Activated T-cell treated with anti-CD3 and anti-CD28 coated beads, Interleukin-2, amount 50 U/mL, for 48 hours (primary cell): ENCODE measurements around the gene ATG14.
"Not testable (repeated sequence)": the region's sequence is repeated elsewhere in the genome, so short reads cannot be mapped to it uniquely, and the experiment has no call there.

ENCODE experiments used
- DNase-seq, 2 experiments: peaks; one replicate each; pipeline ENCODE4 v3.0.0-alpha.2; 2020

The ATG14 gene, protein sequence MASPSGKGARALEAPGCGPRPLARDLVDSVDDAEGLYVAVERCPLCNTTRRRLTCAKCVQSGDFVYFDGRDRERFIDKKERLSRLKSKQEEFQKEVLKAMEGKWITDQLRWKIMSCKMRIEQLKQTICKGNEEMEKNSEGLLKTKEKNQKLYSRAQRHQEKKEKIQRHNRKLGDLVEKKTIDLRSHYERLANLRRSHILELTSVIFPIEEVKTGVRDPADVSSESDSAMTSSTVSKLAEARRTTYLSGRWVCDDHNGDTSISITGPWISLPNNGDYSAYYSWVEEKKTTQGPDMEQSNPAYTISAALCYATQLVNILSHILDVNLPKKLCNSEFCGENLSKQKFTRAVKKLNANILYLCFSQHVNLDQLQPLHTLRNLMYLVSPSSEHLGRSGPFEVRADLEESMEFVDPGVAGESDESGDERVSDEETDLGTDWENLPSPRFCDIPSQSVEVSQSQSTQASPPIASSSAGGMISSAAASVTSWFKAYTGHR

GRCh38 chr14:55411426-55412389 is at the start of gene ATG14:
Gene ATG14 (minus strand): TSS chr14:55411830. CDS start chr14:55411822, 8 bp downstream.
- DNase-seq = peak; percentile 79 to 85

GRCh38 chr14:55458800-55459515 is 47.3 kb upstream of the ATG14 start:
- no peak for DNase-seq

DNA sequence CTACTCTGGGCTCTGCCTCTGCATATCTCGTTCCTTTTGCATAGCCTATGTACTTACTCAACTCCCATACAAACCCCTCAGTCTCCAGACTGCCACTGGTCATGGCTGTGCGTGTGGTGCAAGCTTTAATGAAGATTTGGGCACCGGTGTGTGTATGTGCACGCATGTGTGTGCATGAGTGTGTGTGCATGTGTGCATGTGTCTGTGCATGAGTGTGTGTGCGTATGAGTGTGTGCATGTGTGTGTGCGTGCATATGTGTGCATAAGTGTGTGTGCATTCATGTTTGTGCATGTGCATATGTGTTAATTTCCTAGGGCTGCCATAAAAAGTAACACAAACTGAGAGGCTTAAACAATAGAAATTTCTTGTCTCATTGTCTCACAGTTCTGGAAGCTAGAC is 45.9 kb upstream of the ATG14 start:
- DNase-seq = no peak

DNA sequence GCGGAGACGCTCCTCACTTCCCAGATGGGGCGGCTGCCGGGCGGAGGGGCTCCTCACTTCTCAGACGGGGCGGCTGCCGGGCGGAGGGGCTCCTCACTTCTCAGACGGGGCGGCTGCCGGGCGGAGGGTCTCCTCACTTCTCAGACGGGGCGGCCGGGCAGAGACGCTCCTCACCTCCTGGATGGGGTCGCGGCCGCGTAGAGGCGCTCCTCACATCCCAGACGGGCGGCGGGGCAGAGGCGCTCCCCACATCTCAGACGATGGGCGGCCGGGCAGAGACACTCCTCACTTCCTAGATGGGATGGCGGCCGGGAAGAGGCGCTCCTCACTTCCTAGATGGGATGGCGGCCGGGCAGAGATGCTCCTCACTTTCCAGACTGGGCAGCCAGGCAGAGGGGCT is 44.8 kb upstream of the ATG14 start:
- not testable (repeated sequence) for DNase-seq

GRCh38 chr14:55454264-55455002 is 42.8 kb upstream of the ATG14 start:
- DNase-seq = no peak

- DNase-seq = no peak
Observed at GRCh38 chr14:55451950-55452349, 40.3 kb upstream of the ATG14 start.

DNA sequence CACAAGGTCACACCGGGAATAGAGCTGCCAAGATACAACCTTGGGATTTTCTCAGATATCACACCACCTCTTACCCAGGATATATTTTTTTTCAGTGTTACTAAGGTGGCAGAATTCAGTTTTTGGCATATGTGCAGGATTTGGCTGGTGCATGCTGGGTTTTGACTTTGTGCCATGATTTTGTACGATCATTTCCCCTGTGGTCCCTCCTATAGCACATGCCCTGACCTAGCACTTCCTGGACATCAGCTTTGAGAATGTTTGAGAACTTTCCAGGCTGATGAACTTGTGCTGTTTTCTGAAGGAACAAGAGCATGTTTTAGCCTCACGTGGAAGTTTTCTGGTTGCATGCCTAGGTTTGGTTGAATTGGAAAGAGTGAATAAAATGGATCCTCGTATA is 39.8 kb upstream of the ATG14 start:
- DNase-seq = no peak

- DNase-seq = no peak
Observed at GRCh38 chr14:55450987-55451386, 39.4 kb upstream of the ATG14 start.

DNA sequence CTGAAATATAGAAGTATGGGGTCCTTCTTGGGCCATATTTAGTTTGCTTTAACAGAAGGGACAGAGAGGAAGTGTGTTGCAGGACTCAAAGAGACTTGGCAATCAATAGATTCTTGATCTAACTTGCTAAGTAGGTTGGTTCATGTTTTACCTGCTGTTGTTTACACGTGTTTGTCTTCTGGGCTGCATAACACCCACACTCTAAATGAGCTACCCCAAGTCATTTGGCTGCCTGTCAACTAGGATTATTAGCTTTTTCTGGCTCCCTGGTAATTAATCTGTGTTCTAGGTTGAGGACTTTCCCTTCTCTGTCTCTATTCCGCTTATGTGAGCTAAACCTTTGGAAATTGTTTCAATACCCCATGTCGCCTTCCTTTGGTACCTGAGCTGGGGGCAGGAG is 38.9 kb upstream of the ATG14 start:
- no peak for DNase-seq

GRCh38 chr14:55450124-55450523 is 38.5 kb upstream of the ATG14 start:
- no peak for DNase-seq

- DNase-seq = no peak
Observed at GRCh38 chr14:55449116-55449515, 37.5 kb upstream of the ATG14 start.

DNA sequence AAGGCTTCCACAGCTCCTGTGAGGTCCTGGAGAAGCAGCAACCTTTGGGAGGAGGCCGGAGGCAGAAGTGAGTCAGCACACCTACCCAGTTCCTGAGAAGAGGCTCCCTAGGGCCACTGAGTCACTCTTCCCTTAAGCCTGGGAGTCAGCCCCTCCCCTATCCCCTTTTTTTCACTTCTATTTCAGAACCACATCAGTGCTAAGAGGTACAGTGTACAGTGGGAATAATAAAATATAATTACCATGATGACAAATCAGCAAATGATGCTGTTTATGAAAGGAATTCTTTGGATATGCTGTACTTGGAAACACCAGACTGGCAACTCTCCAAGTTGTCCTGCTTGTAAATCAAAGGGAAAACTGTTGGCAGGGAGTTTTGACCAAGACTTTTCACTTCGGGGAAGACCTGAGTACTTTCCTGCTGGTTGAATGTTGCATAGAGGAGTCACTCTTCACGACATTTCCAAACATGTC is 36.5 kb upstream of the ATG14 start:
- peak in 1 of 2 experiments; percentile 56 for DNase-seq

DNA sequence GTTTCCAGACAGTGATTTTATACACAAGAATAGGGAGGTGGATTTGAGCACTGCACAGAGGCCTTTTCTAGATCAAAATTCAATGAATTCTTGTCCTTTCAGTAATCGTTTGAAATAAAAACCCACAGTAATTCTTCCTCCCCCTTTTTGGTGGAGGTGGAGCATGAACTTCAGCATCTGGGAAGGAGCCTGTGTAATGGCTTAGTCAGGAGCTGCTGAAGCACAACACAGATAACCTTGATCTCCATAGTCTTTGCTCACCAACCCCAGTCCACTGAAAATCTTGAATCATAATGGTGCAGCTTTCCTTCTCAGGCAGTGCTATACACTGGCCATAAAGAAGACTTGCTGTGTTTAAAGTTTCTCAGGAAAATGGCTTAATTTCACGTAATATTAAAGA is 35.2 kb upstream of the ATG14 start:
- no peak for DNase-seq

DNA sequence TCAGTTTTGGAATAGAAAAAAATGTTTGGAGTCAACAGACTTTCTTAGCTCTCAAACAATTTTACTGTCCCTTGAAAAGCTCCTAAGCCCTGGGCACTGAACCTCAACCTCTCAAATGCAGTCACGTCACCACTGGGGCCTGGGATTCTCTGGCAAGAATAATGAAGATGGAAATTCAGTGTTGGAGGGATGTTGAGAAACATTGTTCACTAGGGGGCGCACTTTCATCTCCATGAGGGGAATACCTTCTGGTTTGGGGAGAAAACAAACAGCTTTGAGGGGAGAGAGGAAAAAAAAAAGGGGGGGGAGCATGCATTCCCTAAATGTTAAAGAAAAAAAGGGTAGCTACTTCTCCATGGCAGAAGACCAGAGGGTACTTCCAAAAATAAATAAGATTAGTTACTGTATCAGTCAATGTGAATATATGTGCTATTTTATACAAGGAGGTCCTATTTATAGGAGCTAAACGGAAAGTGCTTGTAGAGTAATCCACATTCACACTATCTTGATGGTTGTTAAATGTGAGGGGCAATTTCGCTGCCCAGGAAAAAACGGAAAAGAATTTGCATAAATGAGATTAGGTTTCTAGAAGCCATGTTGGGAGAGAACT is 34.6 kb upstream of the ATG14 start:
- peak; percentile 57 to 62 for DNase-seq

DNA sequence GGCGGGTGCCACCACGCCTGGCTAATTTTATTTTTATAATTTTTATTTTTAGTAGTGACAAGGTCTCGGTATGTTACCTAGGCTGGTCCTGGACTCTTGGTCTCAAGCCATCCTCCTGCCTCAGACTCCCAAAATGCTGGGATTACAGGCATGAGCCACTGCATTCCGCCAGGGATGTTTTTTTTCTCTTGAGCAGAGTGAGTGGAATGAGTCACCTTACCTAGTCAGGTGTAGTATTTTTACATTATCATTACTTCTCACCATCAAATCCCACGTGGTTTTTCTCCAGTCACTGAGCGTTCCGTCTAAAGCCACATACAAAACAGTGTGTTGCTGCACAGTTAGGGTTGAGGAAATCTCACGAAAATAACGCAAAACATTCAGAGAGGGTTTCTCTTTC is 29.7 kb upstream of the ATG14 start:
- no peak for DNase-seq

DNA sequence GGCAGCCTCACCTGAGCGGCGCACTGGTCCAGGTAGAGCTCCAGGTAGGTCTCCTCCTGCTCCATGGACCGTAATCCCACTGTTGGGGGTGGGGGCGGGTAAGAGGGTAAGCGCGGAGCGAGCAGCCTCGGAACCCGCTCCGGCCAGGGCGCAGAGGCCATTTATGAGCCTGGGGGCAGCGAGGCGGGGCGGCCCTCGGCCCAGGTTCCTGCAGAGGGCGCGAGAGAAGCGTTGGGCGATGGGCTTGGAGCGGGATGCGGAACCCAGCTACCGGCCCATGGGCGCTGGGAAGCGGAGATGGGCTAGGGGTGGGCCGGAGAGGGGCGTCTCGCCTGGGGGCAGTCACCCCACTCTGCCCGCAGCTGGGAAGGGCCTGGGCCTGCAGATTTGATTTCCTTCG is 28.8 kb upstream of the ATG14 start, which contains the start of gene TBPL2:
Gene TBPL2 (minus strand): TSS at position 232 of the 400 bp plus-strand sequence. CDS start 167 bp downstream, at position 65.
- no peak for DNase-seq

DNA sequence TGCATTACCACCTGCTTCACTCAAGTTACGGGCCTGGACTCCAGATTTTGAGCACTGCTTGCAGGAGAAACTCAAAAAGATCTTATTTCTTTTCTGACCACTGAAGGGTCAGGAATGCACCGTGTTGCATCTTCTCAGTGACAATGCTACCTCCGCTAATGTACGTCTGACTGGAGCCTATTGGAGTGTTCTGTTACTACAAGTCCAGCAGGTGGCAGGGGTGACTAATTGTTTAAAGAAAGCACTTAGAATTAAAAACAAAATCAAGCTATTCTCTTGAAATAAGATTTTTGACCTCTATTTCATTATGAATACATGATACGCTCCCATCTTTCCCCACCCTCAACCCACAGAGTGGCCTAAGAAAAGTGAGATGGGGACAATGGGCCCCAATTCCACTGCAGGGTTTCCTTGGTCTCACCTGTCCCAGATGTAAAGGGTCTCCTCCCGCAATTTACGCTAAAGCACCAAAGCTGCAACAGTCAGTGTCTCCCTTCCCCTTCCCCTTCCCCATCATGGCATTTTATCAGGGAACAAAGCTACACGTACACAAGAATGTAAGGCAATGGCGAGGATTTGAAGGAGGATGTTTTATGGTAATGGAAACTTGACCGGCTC is 26.5 kb upstream of the ATG14 start:
- no peak for DNase-seq

- no peak for DNase-seq
Observed at GRCh38 chr14:55436931-55437330, 25.3 kb upstream of the ATG14 start.

- no peak for DNase-seq
Observed at GRCh38 chr14:55436519-55436918, 24.9 kb upstream of the ATG14 start.

GRCh38 chr14:55434805-55435174 is 23.2 kb upstream of the ATG14 start:
- no peak for DNase-seq
